Karpas-422 (cell line): Measurements from ENCODE around the gene ARMC8. TPM values are rescaled to one million over a fixed set of nuclear protein-coding genes. Genes with fewer than 3 reads are reported as not detected.

ENCODE experiments used
- DNase-seq: peaks from one replicate; pipeline ENCODE4 v3.0.0-alpha.2; 2015
- H2AFZ ChIP-seq: fragments of 200-600 bp; sonication (generic); 2 replicates; pipeline ENCODE4 v1.6.1; 2014; ENCODE audit warnings: antibody characterized with exemption, low read length, mixed read lengths
- H3K27ac ChIP-seq: fragments of 200-600 bp; sonication (generic); 2 replicates; pipeline ENCODE4 v1.5.1; 2014; ENCODE audit warnings: mild to moderate bottlenecking, low read length, moderate library complexity
- H3K27me3 ChIP-seq: fragments of 200-600 bp; sonication (generic); 2 replicates; pipeline ENCODE4 v1.6.1; 2014; ENCODE audit warnings: low read length, mixed read lengths
- H3K36me3 ChIP-seq: fragments of 200-600 bp; sonication (generic); 2 replicates; pipeline ENCODE4 v1.6.1; 2014; ENCODE audit warnings: low read length, mixed read lengths; ENCODE audit not compliant: insufficient read depth
- H3K4me1 ChIP-seq: fragments of 200-600 bp; sonication (generic); 2 replicates; pipeline ENCODE4 v1.6.1; 2014; ENCODE audit warnings: mild to moderate bottlenecking, low read length, mixed read lengths
- H3K4me2 ChIP-seq: fragments of 200-600 bp; sonication (generic); 2 replicates; pipeline ENCODE4 v1.6.1; 2014; ENCODE audit warnings: low read length, low read depth, mild to moderate bottlenecking; ENCODE audit not compliant: poor library complexity, severe bottlenecking
- H3K4me3 ChIP-seq: fragments of 200-600 bp; sonication (generic); 2 replicates; pipeline ENCODE4 v1.5.1; 2014; ENCODE audit warnings: mild to moderate bottlenecking, antibody characterized with exemption, low read length, mixed read lengths
- H3K79me2 ChIP-seq: fragments of 200-600 bp; sonication (generic); 2 replicates; pipeline ENCODE4 v1.6.1; 2014; ENCODE audit warnings: mild to moderate bottlenecking, low read length, mixed read lengths
- H3K9ac ChIP-seq: fragments of 200-600 bp; sonication (generic); 2 replicates; pipeline ENCODE4 v1.6.0; 2014; ENCODE audit warnings: low read length
- H3K9me2 ChIP-seq: fragments of 200-600 bp; sonication (generic), shearing (Covaris generic); replicated peaks from 2 replicates; pipeline ENCODE4 v1.6.0; 2014; ENCODE audit warnings: mild to moderate bottlenecking, low read length, moderate library complexity; ENCODE audit not compliant: insufficient read depth
- H3K9me3 ChIP-seq: fragments of 300-700, 200-600 bp; sonication (generic); 2 replicates; pipeline ENCODE4 v1.6.1; 2014; ENCODE audit warnings: low read length, mixed read lengths
- H4K20me1 ChIP-seq: fragments of 200-600 bp; sonication (generic); 2 replicates; pipeline ENCODE4 v1.6.1; 2014; ENCODE audit warnings: mild to moderate bottlenecking, antibody characterized with exemption, low read length, low read depth; ENCODE audit not compliant: insufficient read depth
- total RNA-seq: library from RNA; depleted of rRNA; stranded (reverse); fragments of >200 nt; shearing (Covaris generic); gene quantifications from 2 replicates; pipeline ENCODE4 v1.2.3, GENCODE V29; 2014; ENCODE audit warnings: low replicate concordance

The ARMC8 gene
- total RNA-seq, 1 experiment from 2014 or later = 64.0 TPM

GRCh38 chr3:138282836-138283235 is 95.7 kb downstream of the ARMC8 start:
- Histone ChIP-seq H2AFZ (no peak overlapping the region), H3K4me1 (no peaks in the 10 kb centered on the region), H3K27ac (no peak overlapping the region), H3K27me3 (no peaks in the 10 kb centered on the region), H3K9me2 (no peaks in the 10 kb centered on the region), H3K36me3 (peaks cover 6% of the 10 kb centered on the region; the same call in 1 of the 2 replicates), H3K4me2 (no peak overlapping the region), H3K9me3 (no peaks in the 10 kb centered on the region), H4K20me1 (no peaks in the 10 kb centered on the region), H3K4me3 (no peak overlapping the region), H3K79me2 (no peaks in the 10 kb centered on the region), H3K9ac (no peak overlapping the region)
- no peak for DNase-seq

GRCh38 chr3:138284079-138284478 is 97.0 kb downstream of the ARMC8 start:
- H2AFZ ChIP-seq = no peak overlapping the region
- no peaks in the 10 kb centered on the region for H3K9me3 ChIP-seq
- H3K79me2 ChIP-seq = no peaks in the 10 kb centered on the region
- no peaks in the 10 kb centered on the region for H3K27me3 ChIP-seq
- no peak overlapping the region for H3K9ac ChIP-seq
- peaks cover 6% of the 10 kb centered on the region; the same call in 1 of the 2 replicates for H3K36me3 ChIP-seq
- no peaks in the 10 kb centered on the region for H3K9me2 ChIP-seq
- H4K20me1 ChIP-seq = no peaks in the 10 kb centered on the region
- H3K4me3 ChIP-seq = no peak overlapping the region
- H3K4me1 ChIP-seq = no peaks in the 10 kb centered on the region
- no peak for DNase-seq
- H3K27ac ChIP-seq = no peak overlapping the region
- H3K4me2 ChIP-seq = no peak overlapping the region

GRCh38 chr3:138284957-138285477 is 97.9 kb downstream of the ARMC8 start:
- Histone ChIP-seq H3K9ac (no peak overlapping the region), H3K36me3 (peaks cover 10% of the 10 kb centered on the region; the same call in 1 of the 2 replicates), H3K4me2 (no peak overlapping the region), H4K20me1 (no peaks in the 10 kb centered on the region), H3K27ac (no peak overlapping the region), H3K4me1 (no peaks in the 10 kb centered on the region), H3K9me2 (no peaks in the 10 kb centered on the region), H3K27me3 (no peaks in the 10 kb centered on the region), H3K79me2 (no peaks in the 10 kb centered on the region), H2AFZ (no peak overlapping the region), H3K9me3 (no peaks in the 10 kb centered on the region), H3K4me3 (no peak overlapping the region)
- no peak for DNase-seq

GRCh38 chr3:138289260-138289659 is 102.2 kb downstream of the ARMC8 start:
- H3K9ac ChIP-seq = no peak overlapping the region
- H3K4me3 ChIP-seq = no peak overlapping the region
- no peaks in the 10 kb centered on the region for H3K9me3 ChIP-seq
- H3K4me2 ChIP-seq = no peak overlapping the region
- no peaks in the 10 kb centered on the region for H3K4me1 ChIP-seq
- H4K20me1 ChIP-seq = no peaks in the 10 kb centered on the region
- peaks cover 23% of the 10 kb centered on the region; the same call in 1 of the 2 replicates for H3K36me3 ChIP-seq
- no peaks in the 10 kb centered on the region for H3K9me2 ChIP-seq
- no peaks in the 10 kb centered on the region for H3K79me2 ChIP-seq
- no peak overlapping the region for H2AFZ ChIP-seq
- H3K27me3 ChIP-seq = no peaks in the 10 kb centered on the region
- H3K27ac ChIP-seq = no peak overlapping the region
- DNase-seq = no peak

GRCh38 chr3:138289701-138290100 is 102.6 kb downstream of the ARMC8 start:
- Histone ChIP-seq H3K9me3 (no peaks in the 10 kb centered on the region), H3K36me3 (peaks cover 26% of the 10 kb centered on the region; the same call in 1 of the 2 replicates)

GRCh38 chr3:138296639-138297038 is 109.5 kb downstream of the ARMC8 start:
- no peak overlapping the region for H2AFZ ChIP-seq
- H3K9me3 ChIP-seq = no peaks in the 10 kb centered on the region
- peaks cover 37% of the 10 kb centered on the region for H3K36me3 ChIP-seq
- no peaks in the 10 kb centered on the region for H3K27me3 ChIP-seq
- no peaks in the 10 kb centered on the region for H3K4me1 ChIP-seq
- H4K20me1 ChIP-seq = no peaks in the 10 kb centered on the region
- no peak overlapping the region for H3K4me3 ChIP-seq
- H3K4me2 ChIP-seq = no peak overlapping the region
- no peaks in the 10 kb centered on the region for H3K79me2 ChIP-seq
- no peak for DNase-seq
- H3K9ac ChIP-seq = no peak overlapping the region
- no peaks in the 10 kb centered on the region for H3K9me2 ChIP-seq
- H3K27ac ChIP-seq = no peak overlapping the region

More at GRCh38 chr3:138289701-138290100, 102.6 kb downstream of the ARMC8 start:
- Histone ChIP-seq H3K9me2 (no peaks in the 10 kb centered on the region), H3K79me2 (no peaks in the 10 kb centered on the region), H3K4me2 (no peak overlapping the region), H3K4me1 (no peaks in the 10 kb centered on the region), H3K4me3 (no peak overlapping the region), H3K27ac (no peak overlapping the region), H3K27me3 (no peaks in the 10 kb centered on the region), H2AFZ (no peak overlapping the region), H4K20me1 (no peaks in the 10 kb centered on the region), H3K9ac (no peak overlapping the region)
- DNase-seq = no peak

GRCh38 chr3:138297059-138297607 is 110.0 kb downstream of the ARMC8 start:
- H3K79me2 ChIP-seq = no peaks in the 10 kb centered on the region
- H3K9ac ChIP-seq = no peak overlapping the region
- no peak overlapping the region for H3K4me3 ChIP-seq
- H4K20me1 ChIP-seq = no peaks in the 10 kb centered on the region
- H2AFZ ChIP-seq = no peak overlapping the region
- H3K27ac ChIP-seq = no peak overlapping the region
- H3K9me2 ChIP-seq = no peaks in the 10 kb centered on the region
- H3K36me3 ChIP-seq = peaks cover 37% of the 10 kb centered on the region
- H3K9me3 ChIP-seq = no peaks in the 10 kb centered on the region
- H3K4me1 ChIP-seq = no peaks in the 10 kb centered on the region
- no peak for DNase-seq
- H3K27me3 ChIP-seq = no peaks in the 10 kb centered on the region
- no peak overlapping the region for H3K4me2 ChIP-seq

- H3K9ac ChIP-seq = no peak overlapping the region
- no peaks in the 10 kb centered on the region for H3K9me2 ChIP-seq
- peaks cover 32% of the 10 kb centered on the region for H3K36me3 ChIP-seq
- no peak for DNase-seq
- no peaks in the 10 kb centered on the region for H3K79me2 ChIP-seq
- H4K20me1 ChIP-seq = no peaks in the 10 kb centered on the region
- H3K4me3 ChIP-seq = no peak overlapping the region
- H3K4me2 ChIP-seq = no peak overlapping the region
- H3K4me1 ChIP-seq = no peaks in the 10 kb centered on the region
- H3K27ac ChIP-seq = no peak overlapping the region
- H3K27me3 ChIP-seq = no peaks in the 10 kb centered on the region
- no peak overlapping the region for H2AFZ ChIP-seq
- no peaks in the 10 kb centered on the region for H3K9me3 ChIP-seq
These were observed 110.8 kb downstream of the ARMC8 start for GRCh38 chr3:138297876-138298275.
